D341Med (cell line): ENCODE data around the gene TNFRSF8.
"Not testable (repeated sequence)": the region's sequence is repeated elsewhere in the genome, so short reads cannot be mapped to it uniquely, and the experiment has no call there.

ENCODE experiments used
- DNase-seq: peaks from one replicate; pipeline ENCODE4 v3.0.0; 2012; ENCODE audit warnings: low spot score

Gene TNFRSF8

DNA sequence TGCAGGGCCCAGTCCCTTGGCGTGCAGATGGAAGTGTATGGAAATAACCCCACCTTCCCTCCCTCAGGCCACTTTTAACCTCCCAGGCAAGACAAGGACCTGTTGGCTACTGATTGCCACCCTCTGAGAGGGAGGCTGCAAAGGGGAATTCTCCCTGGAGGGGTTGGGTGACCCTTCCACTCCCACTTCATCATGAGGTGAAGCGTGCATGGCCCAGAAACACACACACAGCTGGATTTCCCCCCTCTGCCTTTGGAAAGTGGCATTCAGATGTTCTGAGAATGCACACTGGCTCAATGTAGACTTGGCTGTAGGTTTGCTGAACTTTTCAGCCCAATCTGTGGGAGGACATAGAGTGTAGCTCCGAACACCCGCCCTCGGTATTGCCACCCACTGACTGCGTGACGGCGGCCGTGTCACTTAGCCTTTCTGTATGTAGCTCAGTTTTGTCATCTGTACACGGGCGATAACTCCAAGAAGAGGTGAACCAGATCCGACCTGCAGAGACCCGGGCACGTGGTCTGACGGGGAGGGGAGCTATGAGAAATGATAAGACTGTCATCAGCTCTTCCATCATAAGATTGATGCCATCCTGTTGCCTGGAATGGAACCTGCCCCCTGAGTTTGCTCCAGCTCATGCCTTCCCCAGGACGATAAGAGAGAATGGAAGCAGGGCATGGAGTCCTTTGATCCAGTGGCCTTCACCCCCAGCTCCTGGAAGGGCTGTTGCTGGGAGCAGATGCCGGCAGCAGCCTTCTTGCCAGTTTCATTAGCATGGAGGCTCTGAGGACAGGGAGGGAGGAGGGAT lies 24.5 kb upstream of the TNFRSF8 start:
- no peak for DNase-seq

DNA sequence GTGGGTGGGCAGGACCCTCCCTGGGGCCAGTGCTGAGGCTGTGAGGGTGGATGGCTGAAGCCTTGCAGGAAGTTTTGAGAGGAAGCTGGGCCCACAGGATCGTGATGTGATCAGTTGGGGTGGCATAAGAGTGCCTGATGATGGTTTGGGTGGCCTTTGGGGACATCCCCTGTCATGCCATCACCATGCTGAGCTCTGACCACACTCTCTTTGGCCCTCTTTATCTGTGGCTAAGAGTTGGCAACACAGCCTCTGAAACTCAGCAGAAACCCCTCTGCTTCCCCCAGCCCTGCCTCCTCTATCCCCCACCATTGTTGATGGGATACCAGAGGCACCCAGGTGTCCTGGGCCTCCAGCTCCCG lies 24.0 kb upstream of the TNFRSF8 start:
- DNase-seq = no peak

DNA sequence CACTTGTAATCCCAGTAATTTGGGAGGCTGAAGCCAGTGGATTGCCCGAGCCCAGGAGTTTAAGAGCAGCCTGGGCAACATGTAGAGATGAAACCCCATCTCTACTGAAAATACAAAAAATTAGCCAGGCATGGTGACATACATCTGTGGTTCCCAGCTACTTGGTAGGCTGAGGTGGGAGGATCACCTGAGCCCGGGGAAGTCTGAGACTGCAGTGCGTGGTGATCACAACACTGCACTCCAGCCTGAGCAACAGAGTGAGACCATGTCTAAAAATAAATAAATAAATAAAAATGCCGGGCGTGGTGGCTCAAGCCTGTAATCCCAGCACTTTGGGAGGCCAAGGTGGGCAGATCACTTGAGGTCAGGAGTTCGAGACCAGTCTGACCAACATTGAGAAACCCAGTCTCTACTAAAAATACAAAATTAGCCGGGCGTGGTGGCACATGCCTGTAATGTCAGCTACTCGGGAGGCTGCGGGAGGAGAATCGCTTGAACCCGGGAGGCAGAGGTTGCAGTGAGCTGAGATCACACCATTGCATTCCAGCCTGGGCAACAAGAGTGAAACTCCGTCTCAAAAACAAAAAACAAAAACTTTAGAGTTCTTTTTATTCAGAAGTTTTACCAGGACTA lies 23.2 kb upstream of the TNFRSF8 start:
- not testable (repeated sequence) for DNase-seq

DNA sequence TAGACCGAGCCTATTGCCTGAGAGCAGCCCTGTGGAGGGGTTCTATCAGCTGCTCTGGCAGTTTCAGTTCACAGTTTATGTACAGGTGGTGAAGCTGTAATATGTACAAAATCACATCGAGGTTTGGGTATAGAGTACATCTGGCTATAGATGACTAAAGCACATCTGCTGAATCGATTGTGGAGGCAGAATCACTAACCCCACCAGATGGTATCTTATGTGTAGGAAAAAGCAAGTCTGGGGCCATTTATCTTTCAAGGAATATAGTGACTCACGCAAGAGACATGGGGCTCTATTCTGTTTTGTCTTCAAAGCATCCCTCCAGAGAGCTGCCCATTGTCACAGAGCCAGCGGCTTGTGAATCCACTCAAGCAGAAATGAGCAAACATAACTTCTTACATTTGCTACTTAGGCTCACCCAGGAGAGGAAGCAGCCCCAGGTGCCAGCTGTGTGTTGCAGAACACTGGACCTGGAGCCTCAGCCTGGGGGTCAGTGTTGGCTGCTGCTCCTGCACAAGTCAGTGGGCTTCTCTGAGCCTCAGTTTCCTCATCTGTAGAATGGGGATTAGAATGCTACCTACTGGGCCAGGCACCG lies 22.5 kb upstream of the TNFRSF8 start:
- DNase-seq = no peak

DNA sequence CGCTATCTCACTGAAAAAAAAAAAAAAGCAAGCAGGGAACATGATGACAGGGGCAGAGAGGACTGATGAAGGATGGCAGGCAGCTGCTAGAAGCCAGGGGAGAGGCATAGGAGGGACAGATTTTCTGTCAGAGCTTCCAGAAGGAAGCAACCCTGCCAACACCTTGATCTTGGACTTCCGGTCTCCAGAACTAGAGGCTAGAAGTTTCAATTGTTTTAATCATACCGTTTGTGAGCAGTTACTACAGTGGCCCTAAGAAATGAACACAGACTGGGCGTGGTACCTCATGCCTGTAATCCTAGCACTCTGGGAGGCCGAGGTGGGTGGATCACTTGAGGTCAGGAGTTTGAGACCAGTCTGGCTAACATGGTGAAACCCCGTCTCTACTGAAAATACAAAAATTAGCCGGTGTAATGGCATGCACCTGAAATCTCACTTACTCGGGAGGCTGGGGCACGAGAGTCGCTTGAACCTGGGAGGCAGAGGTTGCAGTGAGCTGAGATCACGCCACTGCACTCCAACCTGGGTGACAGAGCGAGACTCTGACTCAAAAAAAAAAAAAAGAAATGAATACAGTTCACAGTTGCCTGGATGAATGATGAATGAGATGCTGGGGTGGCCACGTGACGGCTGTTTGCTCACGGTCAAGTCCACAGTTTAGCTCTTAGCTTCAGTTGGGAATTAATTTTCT lies 18.8 kb upstream of the TNFRSF8 start:
- not testable (repeated sequence) for DNase-seq

DNA sequence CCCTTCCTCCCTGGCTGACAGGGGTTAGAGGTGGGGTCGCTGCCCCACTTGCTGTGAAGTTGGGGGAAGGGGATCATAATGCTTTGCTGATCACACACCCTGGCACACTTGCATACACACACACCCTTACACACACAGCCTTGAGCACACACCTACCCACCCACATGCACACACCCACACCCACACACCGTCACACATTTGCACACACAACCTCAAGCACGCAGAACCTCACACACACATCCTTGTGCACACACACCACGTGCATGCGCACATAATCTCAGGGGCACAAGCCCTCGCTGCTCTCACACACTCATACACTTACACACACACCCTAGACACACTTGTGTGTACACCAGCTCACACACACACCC lies 16.4 kb upstream of the TNFRSF8 start:
- no peak for DNase-seq

DNA sequence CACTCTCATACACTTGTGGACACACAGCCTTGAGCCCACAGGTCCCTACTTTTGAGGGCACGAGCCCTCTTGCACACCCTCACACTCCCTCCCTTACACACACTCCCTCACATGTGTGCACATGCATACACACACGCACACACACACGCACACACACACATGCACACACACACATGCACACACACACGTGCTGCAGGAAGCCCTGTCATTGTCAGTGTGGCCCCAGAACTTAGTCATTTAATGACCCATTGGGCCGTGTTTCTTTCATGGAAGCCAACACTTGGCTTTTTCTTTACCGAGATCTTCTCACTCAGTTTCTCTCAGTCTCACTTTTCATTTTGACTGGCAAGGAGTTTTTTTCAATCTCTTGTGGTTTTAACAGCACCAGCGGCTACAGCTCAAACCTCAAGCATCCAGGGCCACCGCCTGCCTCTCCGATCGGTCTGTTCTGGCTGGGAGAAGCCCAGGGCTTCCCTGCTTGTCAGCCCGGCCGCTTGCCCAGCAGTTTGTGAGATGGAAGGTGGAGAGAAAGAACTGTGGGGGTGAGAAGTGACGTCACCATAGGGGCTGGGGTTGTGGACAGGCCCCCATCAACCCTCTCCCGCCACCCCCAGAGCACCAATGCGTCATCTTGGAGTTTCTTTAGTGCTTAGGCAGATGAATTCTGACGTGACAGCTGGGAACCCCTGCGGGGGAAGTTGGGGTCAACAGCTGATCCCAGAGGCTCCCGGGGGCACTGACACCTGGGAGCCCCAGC lies 15.8 kb upstream of the TNFRSF8 start:
- no peak for DNase-seq

DNA sequence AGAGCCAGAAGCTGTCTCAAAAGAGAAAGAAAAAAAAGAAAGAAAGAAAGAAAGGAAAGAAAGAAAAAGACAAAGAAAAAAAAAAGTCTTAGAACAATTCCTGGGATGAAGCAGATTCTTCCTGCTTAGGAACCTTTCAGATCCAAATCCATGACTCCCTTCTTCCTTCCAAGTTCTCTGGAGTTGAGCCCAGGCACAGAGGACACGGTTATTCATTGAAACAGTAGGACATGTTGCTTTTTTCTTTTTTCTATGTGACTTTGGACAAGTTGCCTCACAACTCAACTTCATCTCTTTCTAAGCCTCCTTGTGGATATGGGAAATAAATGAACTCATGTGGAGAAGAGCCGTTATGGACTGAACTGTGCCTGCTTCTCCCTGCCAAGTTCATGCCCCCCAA lies 14.7 kb upstream of the TNFRSF8 start:
- DNase-seq = no peak

DNA sequence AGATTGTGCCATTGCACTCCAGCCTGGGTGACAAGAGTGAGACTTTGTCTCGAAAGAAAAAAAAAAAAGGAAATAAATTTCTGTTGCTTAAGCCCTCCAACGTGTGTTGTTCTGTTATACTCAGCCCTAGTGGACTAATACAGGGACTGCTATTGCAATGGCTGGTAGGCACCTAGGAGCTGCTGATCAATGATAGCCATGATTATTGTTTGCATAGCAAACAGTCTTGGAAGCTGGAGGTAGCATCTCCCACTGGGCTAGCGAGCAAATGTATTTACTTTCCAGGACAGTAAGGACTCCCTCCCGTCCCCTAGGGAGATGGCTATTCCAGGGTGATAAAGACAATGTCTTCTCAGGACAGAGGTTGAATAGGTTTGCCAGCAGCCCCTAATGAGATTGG lies 13.5 kb upstream of the TNFRSF8 start:
- DNase-seq = no peak

DNA sequence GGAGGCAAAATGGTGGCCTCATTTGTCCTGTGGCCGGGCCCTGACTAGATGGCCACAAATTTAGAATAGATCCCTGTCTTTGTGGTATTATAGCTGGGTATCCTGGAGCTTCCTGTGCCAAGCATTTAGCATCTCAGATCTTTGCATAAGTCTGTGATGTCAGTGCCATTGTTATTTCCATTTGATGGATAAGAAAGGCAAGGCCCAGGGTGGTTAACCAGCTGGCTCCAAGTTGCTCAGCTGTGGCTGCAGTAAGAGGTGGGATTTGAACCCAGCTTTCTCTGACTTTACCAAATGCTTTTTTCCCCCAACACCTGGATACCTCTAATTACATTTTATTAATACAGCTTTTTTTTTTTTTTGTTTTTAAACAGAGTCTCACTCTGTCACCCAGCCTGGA lies 11.7 kb upstream of the TNFRSF8 start:
- DNase-seq = no peak

DNA sequence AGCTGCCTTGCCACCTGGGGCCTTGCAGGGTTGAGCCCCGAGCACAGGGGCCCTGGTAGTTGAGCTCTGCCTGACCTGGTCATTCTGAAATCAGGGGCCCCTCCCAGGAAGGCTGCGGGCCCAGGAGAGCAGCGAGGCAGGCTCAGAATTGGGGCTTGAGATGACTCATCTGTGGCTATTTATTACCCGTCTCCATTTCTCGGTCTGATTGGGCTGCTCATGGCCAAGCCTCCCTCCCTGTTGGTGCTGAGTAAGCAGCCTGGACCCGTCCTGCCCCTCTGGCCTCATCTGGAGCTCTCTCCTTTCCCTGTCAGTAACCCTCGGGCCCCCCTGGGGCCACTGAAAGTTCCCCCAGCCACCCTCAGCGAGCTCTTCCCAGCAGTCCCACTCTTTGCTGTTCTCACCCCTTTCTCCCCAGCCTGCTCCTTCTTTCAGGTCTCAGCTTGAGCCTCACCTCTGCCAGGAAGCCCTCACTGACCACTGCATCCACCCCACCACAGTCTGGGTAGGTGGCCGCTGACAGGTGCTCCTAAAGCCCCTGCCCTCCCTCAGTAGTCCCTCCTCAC lies 11.0 kb upstream of the TNFRSF8 start:
- DNase-seq = no peak

DNA sequence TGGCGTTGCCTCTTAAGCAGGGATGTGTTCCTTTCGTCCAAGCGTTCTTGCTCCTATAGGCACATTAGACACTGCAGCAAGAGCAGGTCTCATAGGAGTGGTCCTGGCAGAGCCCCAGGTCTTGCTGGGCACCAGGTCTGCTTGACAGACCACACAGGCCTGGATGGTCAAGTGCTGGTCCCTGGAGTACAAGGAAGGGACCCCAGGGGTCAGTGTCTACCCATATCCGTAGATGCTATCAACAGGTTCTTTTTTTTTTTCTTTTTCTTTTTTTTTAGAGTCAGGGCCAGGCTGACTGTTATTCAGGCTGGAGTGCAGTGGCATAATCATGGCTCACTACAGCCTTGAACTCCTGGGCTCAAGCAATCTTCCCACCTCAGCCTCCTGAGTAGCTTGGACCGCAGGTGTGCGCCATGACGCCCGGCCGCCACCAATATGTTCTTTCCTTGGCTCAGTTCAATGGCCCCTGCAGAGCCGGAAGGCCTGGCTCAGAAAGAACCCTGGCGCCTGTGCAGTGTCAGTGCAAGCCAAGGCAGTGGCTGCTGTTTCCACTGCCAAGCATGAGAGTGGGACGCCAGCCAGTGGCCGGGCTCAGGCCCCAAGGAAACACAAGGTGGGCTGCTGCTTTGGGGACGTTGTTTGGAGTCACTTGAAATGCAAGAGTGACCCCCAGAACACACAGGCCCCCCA lies 10.0 kb upstream of the TNFRSF8 start:
- no peak for DNase-seq

DNA sequence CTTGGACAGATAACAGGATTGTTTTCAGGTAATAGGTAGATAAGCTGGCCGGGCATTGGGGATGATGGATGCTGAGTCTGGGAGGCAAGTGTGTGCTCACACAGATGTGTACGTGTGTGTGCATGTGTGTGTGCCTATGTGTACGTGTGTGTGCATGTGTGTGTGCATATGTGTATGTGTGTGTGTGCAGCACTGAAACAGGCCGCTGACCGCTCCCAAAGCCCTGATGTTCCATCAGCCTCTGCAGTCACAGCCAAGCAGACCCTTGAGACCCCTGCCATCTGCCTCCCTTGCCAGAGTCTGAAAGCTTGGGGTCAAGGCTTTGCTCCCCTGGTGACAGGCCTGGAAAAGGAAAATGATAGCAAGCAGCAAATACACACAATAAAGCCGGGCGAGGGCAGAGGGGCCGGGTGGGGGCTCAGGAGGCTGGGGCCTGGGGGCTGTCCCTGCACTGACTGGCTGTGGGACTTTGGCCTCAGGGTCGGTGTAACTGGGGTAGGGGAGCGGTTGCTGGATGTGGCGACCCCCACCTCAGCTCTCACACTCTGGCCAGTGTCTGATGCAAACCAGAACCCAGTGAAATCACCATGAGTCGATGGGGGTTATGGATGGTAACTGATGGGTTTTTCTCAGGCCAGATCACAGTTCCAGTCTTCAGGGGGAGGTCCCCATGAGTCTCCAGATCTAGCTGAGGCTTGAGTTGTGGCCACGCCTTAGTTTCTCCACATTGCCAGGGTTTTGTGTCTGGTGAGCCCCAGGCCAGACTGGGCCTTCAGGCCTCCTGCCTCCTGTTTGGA lies 9.2 kb upstream of the TNFRSF8 start:
- DNase-seq = no peak

DNA sequence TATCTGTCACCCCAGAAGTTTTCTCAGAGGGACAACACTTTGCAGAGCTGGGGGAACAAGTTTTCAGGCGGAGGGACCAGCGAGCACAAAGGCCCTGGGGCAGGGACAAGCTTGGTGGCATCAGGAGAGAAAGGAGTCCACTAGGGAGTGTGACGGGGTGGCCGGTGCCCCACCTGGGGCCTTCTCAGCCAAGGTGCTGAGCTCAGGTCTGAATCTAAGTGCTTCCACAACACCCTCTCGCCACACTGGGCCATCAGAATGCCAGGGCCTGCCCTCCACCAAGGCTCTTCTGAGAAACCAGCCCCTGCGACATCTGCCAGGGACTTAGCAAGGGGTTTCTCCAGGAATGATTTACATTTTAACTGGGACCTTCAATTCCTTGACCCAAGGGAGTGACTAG lies 7.8 kb upstream of the TNFRSF8 start:
- no peak for DNase-seq

DNA sequence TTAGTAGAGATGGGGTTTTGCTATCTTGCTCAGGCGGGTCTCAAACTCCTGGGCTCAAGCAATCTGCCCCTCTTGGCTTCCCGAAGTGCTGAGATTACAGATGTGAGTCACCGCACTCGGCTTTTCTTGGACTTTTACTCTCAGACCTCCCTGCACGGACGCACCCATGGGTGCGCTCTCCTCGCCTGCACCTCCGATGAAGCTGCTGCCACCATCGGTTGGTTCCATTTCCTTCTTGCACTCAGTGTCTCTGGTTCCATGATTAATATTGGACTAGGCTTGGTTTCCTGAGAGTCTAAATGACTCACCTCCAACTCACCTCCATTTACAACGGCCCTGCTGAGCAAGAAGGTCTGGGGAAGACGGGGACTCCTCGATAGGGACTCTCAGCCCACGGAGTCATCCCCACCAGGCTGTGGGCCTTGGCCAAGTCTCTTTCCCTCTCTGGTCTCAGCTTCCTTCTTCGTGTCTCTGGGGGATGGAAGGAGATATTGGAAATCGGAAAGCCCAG lies 6.7 kb upstream of the TNFRSF8 start:
- no peak for DNase-seq

DNA sequence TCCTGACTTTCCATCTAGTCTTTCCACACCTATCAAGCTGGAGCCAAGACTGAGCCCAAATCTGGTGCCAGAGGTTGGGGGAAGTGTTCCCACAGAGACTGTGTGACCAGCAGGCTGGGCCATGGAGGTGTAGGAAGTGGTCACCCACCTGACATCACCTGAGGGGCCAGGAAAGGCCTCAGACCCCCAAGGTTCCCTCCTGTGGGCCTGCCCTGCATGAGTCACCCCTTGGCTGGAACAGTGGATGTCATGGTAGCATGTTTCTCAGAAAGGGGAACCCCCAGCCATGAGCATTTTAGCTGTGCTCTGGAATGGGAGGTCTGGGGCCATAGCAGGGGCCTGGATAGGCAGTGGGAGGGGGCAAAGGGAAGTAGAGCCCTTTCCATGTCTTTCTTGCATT lies 5.7 kb upstream of the TNFRSF8 start:
- DNase-seq = no peak

DNA sequence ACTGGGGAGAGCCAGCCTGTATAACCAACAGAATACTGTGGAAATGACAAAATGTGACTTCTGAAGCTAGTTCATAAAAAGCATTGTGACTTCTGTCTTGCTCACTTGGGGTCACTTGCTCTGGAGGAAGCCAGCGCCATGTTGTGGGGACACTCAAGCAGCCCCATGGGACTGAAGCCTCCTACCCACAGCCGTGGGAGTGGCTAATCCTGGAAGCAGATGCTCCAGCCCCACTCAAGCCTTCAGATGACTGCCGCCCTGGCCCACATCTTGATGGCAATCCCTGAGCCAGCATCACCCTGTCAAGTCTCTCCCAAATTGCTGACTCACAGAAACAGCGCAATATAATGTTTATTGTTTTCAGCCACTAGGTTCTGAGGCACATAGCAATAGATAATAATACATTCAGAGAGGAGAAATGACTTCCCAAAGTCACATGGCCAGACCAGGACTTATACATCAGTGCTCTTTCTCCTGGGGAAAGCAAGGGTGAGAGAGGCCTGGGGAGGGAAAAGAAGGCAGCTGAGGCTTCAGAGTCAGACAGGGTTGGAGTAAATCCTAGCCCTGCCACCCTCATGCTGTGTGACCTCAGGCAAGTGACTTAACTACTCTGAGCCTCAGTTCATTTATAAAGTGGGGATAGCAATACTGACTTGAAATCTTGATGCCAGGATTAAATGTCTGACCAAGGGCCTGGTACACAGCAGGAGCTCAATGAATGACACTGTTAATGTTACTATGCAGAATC lies 5.0 kb upstream of the TNFRSF8 start:
- no peak for DNase-seq

DNA sequence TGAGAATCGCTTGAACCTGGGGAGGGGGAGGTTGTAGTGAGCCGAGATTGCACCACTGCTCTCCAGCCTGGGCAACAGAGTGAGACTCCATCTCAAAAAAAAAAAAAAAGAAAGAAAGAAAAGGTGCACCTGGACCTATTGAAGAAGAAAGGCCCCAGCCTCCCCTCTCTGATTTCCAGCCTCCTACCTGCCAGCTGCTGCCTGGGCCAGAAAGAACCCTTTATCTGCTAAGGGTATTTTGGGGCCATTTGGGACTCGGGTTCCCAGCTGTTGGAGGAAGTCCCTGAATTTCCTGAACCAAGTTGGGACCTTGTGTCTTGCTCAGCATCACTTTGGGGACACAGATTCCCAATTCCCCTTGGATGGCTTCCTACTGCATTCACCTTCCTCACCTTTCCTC lies 3.9 kb upstream of the TNFRSF8 start:
- DNase-seq = no peak

DNA sequence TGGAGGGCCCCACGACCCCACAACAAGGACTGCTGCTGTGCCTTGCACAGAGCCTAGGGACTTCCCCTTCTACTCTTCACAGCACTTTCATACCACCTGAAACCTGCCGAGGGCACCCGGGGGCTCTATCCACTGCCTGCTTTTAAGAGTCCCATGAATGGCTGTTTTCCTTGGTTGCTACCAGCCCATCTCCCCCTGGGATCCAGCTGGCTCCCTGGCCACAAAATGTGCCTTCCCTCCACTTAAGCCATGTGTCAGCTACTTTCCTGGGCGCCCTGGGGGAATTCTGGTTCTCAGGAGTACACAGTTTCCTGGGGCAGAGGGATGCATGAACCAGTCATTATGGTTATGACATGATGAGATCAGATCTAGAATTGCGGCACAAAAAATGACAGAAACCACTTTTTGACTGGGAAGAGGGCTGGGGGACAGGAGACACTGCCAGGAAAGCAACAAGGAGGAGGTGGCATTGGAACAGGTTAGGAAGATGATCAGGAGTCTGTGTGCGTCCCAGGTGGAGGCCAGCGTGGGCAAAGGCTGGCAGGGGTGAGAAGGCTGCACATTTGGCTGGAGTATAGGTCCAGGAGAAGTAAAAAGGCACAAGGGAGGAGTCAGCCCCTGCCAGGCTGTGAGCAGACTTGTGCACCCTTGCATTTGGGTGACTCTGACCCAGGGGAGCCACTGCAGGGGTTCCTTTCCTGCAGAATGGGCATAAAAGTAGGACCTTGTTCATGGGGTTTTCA lies 3.2 kb upstream of the TNFRSF8 start:
- DNase-seq = no peak
